AG08396 (cell line): ENCODE measurements around the gene YBEY.

Source experiments
- DNase-seq: peaks from one replicate; pipeline ENCODE4 v3.0.0; 2012; ENCODE audit warnings: low spot score, mixed read lengths

Gene YBEY

GRCh38 chr21:46327711-46328110 lies 41.6 kb downstream of the YBEY start:
- DNase-seq: no peak

GRCh38 chr21:46328151-46328550 lies 42.0 kb downstream of the YBEY start:
- DNase-seq: no peak

- no peak for DNase-seq
Observed at GRCh38 chr21:46329796-46330195, 43.7 kb downstream of the YBEY start.

GRCh38 chr21:46334351-46335140 lies 48.4 kb downstream of the YBEY start:
- DNase-seq: no peak

- DNase-seq: no peak
Observed at GRCh38 chr21:46336603-46337002, 50.5 kb downstream of the YBEY start.

- no peak for DNase-seq
Observed at GRCh38 chr21:46340998-46341397, 54.9 kb downstream of the YBEY start.

GRCh38 chr21:46344219-46344915 lies 58.2 kb downstream of the YBEY start:
- no peak for DNase-seq

- DNase-seq: no peak
Observed at GRCh38 chr21:46345861-46346260, 59.7 kb downstream of the YBEY start.

GRCh38 chr21:46346296-46347202 lies 60.4 kb downstream of the YBEY start:
- DNase-seq: no peak

GRCh38 chr21:46347203-46347550 lies 61.0 kb downstream of the YBEY start:
- no peak for DNase-seq
